ENCODE data around the gene OR7C1.

GRCh38 chr19:14772467-14772866 lies 62.5 kb downstream of the OR7C1 start:
- no peak for TF ChIP-seq CTCF (IDR thresholded peaks at IDR 0.05)
- no peak for TF ChIP-seq POLR2AphosphoS5 (IDR thresholded peaks at IDR 0.05)
- no peak for TF ChIP-seq POLR2A (IDR thresholded peaks at IDR 0.05)
- TF ChIP-seq EP300 (IDR thresholded peaks at IDR 0.05), result no peak

Data from upper lobe of left lung (tissue), 4 donors.